Measurements from ENCODE around the gene OGFR. TPM values are rescaled to one million over a fixed set of nuclear protein-coding genes. Genes with fewer than 3 reads are reported as not detected.

The OGFR gene
- total and polyA plus RNA-seq, 4 donors = 14.6 to 46.6 (median 42.3) TPM

DNA sequence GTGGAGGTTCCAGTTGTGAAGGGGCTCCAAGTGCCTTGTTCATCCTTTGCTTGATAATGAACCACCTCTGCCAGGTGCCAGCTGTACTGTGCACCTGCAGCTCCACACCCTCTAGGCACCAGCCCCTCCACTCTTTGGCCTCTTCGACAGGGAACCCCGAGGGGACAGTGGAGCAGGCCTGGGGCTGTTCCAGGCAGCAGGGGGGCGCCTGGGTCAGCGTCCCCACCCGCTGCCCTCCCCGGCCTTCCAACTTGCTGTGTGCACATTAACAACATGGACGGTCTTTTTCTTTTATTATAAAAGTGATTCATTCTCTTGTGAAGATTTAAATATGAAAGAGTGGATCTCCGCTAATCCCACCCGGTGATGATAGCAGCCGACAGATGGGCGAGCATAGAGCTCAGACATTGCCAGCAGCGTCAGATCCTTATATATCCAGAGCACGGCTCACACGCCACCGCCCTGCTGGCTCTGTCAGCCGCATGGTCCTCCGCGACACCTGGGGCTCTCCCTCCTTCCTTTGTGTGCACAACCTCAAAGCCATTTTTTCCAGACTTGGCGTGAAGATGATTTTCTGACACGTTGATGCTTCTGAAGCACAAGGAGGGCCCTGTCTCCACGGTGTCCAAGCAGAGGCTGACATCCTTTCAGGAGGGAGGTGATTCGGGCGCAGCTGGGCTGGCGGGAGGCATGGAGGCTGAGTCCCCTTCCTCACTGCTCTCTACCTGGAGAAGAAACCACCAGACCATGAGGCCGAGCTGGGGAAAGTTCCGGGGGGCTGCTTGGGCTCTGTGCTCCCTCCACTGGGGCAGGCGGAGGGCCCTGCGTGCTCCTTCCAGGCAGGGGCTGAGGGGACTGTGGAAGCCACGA lies 30.6 kb upstream of the OGFR start:
- Histone ChIP-seq H3K27me3 (ENCODE audit: control insufficient read depth, insufficient read depth, low read length) (peaks cover 4% of the 10 kb centered on the region), H3K9me3 (ENCODE audit: control insufficient read depth, insufficient read depth, low read length) (no peaks in the 10 kb centered on the region), H3K4me3 (ENCODE audit: low read depth, low read length) (no peak overlapping the region), H3K4me1 (ENCODE audit: control insufficient read depth, insufficient read depth, low read length) (peaks cover 56% of the 10 kb centered on the region), H3K36me3 (ENCODE audit: control insufficient read depth, insufficient read depth, low read length) (no peaks in the 10 kb centered on the region), H3K27ac (ENCODE audit: low read depth, low read length) (no peak overlapping the region)
- 56% methylated on average over 20 of the region's 29 CpGs for WGBS (ENCODE audit: insufficient coverage)
- DNase-seq (ENCODE audit: low read depth in 4 of 6, low spot score in 6 of 6) = peak in 2 of 6 donors; percentile 88 to 91

DNA sequence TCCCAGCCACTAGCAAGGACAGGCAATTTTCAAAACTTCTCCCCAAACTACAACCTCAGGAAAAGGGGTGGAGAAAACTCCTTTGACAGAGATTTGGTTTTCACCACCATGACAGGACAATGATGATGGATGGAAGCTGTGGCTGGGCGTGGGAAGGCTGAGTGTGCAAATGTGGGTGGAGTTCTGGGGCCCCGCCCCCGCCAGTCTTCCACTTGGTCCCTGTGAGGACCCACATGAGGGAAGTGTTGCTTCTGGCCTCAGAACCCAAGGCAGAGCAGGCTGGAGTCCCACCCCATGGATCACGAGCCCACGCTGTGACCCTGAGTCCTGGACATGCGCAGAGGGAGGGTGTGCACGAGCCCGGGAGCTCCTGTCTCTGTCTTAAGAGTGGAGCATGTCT lies 29.9 kb upstream of the OGFR start:
- Histone ChIP-seq H3K9me3 (ENCODE audit: control insufficient read depth, insufficient read depth, low read length) (no peaks in the 10 kb centered on the region), H3K4me3 (ENCODE audit: low read depth, low read length) (no peak overlapping the region), H3K4me1 (ENCODE audit: control insufficient read depth, insufficient read depth, low read length) (peaks cover 49% of the 10 kb centered on the region), H3K27ac (ENCODE audit: low read depth, low read length) (no peak overlapping the region), H3K27me3 (ENCODE audit: control insufficient read depth, insufficient read depth, low read length) (peaks cover 4% of the 10 kb centered on the region), H3K36me3 (ENCODE audit: control insufficient read depth, insufficient read depth, low read length) (no peaks in the 10 kb centered on the region)
- 89% methylated on average over 8 of the region's 8 CpGs for WGBS (ENCODE audit: insufficient coverage)
- no peak for DNase-seq (ENCODE audit: low read depth in 4 of 6, low spot score in 6 of 6)

DNA sequence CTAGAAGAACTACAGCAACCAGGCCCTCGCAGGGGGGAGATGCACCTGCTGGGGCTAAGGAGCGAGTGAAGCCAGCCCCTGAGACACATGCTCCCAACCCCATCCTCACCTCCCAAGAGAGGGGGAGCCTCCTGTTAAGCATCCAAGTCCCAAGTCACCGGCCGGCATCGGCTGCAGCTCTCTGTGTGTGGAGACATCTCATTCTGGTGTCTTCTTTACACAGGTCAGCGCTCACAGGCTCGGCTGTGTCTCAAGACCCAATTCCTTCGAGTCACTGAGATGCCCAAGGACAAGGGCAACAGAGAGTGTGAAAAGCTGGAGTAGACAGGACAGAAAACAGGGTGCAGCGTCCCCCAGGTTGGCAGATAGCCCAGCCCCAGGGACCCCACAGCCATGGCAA lies 29.4 kb upstream of the OGFR start:
- Histone ChIP-seq H3K4me3 (ENCODE audit: low read depth, low read length) (no peak overlapping the region), H3K4me1 (ENCODE audit: control insufficient read depth, insufficient read depth, low read length) (peaks cover 50% of the 10 kb centered on the region), H3K36me3 (ENCODE audit: control insufficient read depth, insufficient read depth, low read length) (no peaks in the 10 kb centered on the region), H3K27me3 (ENCODE audit: control insufficient read depth, insufficient read depth, low read length) (peaks cover 4% of the 10 kb centered on the region), H3K9me3 (ENCODE audit: control insufficient read depth, insufficient read depth, low read length) (no peaks in the 10 kb centered on the region), H3K27ac (ENCODE audit: low read depth, low read length) (no peak overlapping the region)
- no peak for DNase-seq (ENCODE audit: low read depth in 4 of 6, low spot score in 6 of 6)
- 70% methylated on average over 5 of the region's 9 CpGs for WGBS (ENCODE audit: insufficient coverage)

DNA sequence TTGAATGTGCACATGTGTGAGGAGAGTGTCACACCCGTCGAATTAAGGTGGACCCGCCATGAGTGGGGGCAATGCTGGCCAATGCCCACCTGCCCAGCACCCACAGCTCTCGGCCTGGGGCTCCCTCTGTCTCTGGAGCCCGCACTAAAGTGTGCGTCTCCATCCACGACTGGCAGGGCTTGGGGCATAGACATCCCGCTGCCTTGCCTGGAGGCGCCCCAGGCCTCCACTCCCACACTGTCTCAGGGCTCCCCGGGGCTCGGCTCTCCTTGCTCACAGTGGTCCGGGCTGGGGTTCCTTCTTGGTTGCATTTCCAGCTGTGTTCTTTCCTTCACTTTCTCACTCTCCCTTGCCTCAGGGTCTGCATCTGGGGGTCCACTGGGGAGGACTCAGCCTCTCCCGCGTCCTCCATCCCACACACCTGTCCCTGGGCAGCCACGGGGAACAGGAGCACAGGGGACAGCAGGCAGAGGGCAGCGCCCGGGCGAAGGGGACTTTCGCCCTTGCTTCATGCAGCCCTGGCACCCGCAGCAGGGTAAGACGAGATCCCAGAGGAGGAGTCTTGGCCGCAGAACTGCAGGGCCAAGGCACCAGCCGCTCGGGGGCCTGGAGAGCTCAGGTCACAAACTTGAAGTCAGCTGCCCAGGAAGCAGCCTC lies 28.5 kb upstream of the OGFR start:
- H3K4me1 ChIP-seq (ENCODE audit: control insufficient read depth, insufficient read depth, low read length) = peaks cover 52% of the 10 kb centered on the region
- WGBS (ENCODE audit: insufficient coverage) = 95% methylated on average over 23 of the region's 24 CpGs
- no peak overlapping the region for H3K27ac ChIP-seq (ENCODE audit: low read depth, low read length)
- H3K36me3 ChIP-seq (ENCODE audit: control insufficient read depth, insufficient read depth, low read length) = no peaks in the 10 kb centered on the region
- no peak overlapping the region for H3K4me3 ChIP-seq (ENCODE audit: low read depth, low read length)
- peaks cover 4% of the 10 kb centered on the region for H3K27me3 ChIP-seq (ENCODE audit: control insufficient read depth, insufficient read depth, low read length)
- DNase-seq (ENCODE audit: low read depth in 4 of 6, low spot score in 6 of 6) = no peak
- H3K9me3 ChIP-seq (ENCODE audit: control insufficient read depth, insufficient read depth, low read length) = no peaks in the 10 kb centered on the region

DNA sequence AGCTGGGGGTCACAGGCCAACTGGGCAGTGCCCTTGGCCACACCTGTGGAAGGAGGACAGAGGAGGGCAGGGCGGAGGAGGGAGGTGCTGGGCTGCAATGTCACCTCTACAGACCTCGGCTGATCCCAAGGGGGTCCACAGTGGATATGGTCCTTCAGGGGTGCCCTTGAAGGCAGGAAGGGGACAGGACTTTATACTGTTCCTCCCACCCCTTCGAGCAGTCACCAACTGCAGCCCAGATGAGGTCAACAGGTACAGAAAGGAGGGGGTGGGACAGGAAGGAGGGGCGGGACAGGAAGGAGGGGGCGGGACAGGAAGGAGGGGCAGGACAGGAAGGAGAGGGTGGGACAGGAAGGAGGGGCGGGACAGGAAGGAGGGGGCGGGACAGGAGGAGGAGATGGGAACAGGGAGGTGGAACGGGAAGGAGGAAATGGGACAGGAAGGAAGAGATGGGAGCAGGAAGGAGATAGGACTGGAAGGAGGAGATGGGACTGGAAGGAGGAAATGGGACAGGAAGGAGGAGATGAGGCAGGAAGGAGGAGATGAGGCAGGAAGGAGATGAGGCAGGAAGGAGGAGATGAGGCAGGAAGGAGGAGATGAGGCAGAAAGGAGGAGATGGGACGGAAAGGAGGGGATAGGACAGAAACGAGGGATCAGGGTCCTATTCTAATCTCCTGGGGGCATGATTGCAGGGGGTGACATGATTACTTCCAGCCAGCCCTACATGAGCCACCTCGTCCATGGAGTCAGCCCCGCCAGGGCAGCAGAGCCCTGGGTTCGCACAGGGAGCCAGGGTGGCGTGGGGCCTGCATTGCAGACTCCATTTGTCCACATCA lies 27.7 kb upstream of the OGFR start:
- no peaks in the 10 kb centered on the region for H3K9me3 ChIP-seq (ENCODE audit: control insufficient read depth, insufficient read depth, low read length)
- no peak for DNase-seq (ENCODE audit: low read depth in 4 of 6, low spot score in 6 of 6)
- WGBS (ENCODE audit: insufficient coverage) = 83% methylated on average over 12 of the region's 14 CpGs
- H3K4me1 ChIP-seq (ENCODE audit: control insufficient read depth, insufficient read depth, low read length) = peaks cover 45% of the 10 kb centered on the region
- no peak overlapping the region for H3K4me3 ChIP-seq (ENCODE audit: low read depth, low read length)
- no peak overlapping the region for H3K27ac ChIP-seq (ENCODE audit: low read depth, low read length)
- no peaks in the 10 kb centered on the region for H3K36me3 ChIP-seq (ENCODE audit: control insufficient read depth, insufficient read depth, low read length)
- peaks cover 4% of the 10 kb centered on the region for H3K27me3 ChIP-seq (ENCODE audit: control insufficient read depth, insufficient read depth, low read length)

DNA sequence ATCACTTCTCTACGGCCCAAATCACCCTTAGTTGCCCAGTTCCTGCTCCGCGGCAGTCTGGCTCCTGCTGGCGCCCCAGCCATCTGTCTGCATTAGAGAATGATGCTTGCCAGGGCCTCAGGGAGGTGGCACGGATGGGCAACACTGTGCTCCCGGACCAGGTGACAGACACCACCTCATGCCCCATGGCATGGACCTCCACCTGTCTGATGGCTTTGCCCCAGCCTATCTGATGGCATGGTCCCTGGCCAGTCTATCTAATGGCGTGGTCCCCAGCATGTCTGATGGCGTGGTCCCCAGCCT lies 27.2 kb upstream of the OGFR start:
- Histone ChIP-seq H3K27ac (ENCODE audit: low read depth, low read length) (no peak overlapping the region), H3K9me3 (ENCODE audit: control insufficient read depth, insufficient read depth, low read length) (no peaks in the 10 kb centered on the region), H3K4me3 (ENCODE audit: low read depth, low read length) (no peak overlapping the region), H3K4me1 (ENCODE audit: control insufficient read depth, insufficient read depth, low read length) (peaks cover 41% of the 10 kb centered on the region), H3K36me3 (ENCODE audit: control insufficient read depth, insufficient read depth, low read length) (no peaks in the 10 kb centered on the region), H3K27me3 (ENCODE audit: control insufficient read depth, insufficient read depth, low read length) (peaks cover 4% of the 10 kb centered on the region)
- 70% methylated on average over 8 of the region's 8 CpGs for WGBS (ENCODE audit: insufficient coverage)
- DNase-seq (ENCODE audit: low read depth in 4 of 6, low spot score in 6 of 6) = no peak

DNA sequence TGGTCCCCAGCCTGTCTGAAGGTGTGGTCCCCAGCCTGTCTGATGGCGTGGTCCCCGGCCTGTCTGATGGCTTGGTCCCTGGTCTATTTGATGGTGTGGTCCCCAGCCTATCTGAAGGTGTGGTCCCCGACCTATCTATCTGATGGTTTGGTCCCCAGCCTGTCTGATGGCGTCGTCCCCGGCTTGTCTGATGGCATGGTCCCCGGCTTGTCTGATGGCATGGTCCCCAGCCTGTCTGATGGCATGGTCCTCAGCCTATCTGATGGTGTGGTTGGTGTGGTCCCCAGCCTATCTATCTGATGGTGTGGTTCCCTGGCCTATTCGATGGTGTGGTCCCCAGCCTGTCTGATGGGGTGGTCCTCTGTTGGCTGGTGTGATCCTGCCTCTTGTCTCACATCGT lies 26.6 kb upstream of the OGFR start:
- Histone ChIP-seq H3K27me3 (ENCODE audit: control insufficient read depth, insufficient read depth, low read length) (peaks cover 4% of the 10 kb centered on the region), H3K9me3 (ENCODE audit: control insufficient read depth, insufficient read depth, low read length) (no peaks in the 10 kb centered on the region), H3K4me1 (ENCODE audit: control insufficient read depth, insufficient read depth, low read length) (peaks cover 39% of the 10 kb centered on the region), H3K27ac (ENCODE audit: low read depth, low read length) (no peak overlapping the region), H3K4me3 (ENCODE audit: low read depth, low read length) (no peak overlapping the region), H3K36me3 (ENCODE audit: control insufficient read depth, insufficient read depth, low read length) (no peaks in the 10 kb centered on the region)
- 93% methylated on average over 8 of the region's 9 CpGs for WGBS (ENCODE audit: insufficient coverage)
- no peak for DNase-seq (ENCODE audit: low read depth in 4 of 6, low spot score in 6 of 6)

DNA sequence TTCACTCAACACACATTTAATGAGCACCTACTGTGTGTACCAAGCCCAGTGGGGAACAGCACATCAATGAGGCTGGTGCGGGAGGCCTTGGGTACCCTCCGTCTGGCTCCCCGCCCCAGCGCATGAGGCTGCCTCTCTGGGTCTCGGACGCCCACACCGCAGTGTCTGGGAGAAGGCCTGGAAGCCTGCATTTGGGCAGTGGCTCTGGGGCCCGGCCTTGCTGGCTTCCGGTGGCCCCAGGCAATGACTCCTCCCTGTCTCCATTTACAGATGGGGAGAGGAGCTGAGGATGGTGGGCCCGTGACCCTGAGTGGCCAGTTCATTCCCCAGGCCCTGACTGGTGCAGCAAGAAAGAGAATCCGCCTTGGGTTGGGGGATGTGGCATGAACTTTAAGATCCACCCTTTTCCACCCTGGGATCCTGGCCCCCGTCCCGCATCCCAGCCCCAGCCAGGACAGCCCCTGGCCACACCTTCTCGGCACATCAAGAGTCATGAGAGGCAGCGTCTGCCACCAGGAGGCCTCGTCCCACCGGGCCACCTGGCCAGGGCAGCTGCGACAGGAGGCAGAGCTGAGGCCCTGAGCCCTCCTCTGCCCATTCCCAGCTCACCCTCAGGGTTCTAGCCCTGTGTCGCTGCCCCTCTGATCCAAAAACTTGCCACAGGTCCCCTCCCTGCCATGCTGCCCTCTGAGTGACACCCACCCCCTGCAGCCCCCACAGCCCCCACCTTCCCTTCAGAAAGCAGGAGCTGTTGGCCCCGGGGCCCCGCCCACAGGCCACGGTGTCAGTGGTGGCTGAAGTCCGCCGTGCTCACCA lies 25.8 kb upstream of the OGFR start:
- DNase-seq (ENCODE audit: low read depth in 4 of 6, low spot score in 6 of 6) = no peak
- Histone ChIP-seq H3K4me1 (ENCODE audit: control insufficient read depth, insufficient read depth, low read length) (peaks cover 36% of the 10 kb centered on the region), H3K9me3 (ENCODE audit: control insufficient read depth, insufficient read depth, low read length) (no peaks in the 10 kb centered on the region), H3K27me3 (ENCODE audit: control insufficient read depth, insufficient read depth, low read length) (peaks cover 1% of the 10 kb centered on the region), H3K27ac (ENCODE audit: low read depth, low read length) (no peak overlapping the region), H3K36me3 (ENCODE audit: control insufficient read depth, insufficient read depth, low read length) (no peaks in the 10 kb centered on the region), H3K4me3 (ENCODE audit: low read depth, low read length) (no peak overlapping the region)
- WGBS (ENCODE audit: insufficient coverage) = 78% methylated on average over 22 of the region's 24 CpGs

DNA sequence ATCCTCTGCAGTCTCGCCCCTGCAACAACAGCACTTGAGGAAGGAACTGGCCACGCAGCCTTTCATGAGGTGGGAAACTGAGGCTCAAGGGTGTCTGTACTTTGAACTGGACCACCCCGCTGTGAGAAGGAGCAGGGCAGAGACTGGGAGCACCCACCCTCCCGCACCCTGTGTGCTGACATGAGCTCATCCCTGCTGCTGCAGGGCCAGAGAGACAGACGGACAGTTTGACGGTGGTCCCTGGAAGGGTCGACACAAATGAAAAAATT lies 25.3 kb upstream of the OGFR start:
- Histone ChIP-seq H3K4me1 (ENCODE audit: control insufficient read depth, insufficient read depth, low read length) (peaks cover 36% of the 10 kb centered on the region), H3K36me3 (ENCODE audit: control insufficient read depth, insufficient read depth, low read length) (no peaks in the 10 kb centered on the region), H3K27ac (ENCODE audit: low read depth, low read length) (no peak overlapping the region), H3K9me3 (ENCODE audit: control insufficient read depth, insufficient read depth, low read length) (no peaks in the 10 kb centered on the region), H3K4me3 (ENCODE audit: low read depth, low read length) (no peak overlapping the region), H3K27me3 (ENCODE audit: control insufficient read depth, insufficient read depth, low read length) (no peaks in the 10 kb centered on the region)
- no peak for DNase-seq (ENCODE audit: low read depth in 4 of 6, low spot score in 6 of 6)
- WGBS (ENCODE audit: insufficient coverage) = 92% methylated on average over 5 of the region's 7 CpGs

All from spinal cord (tissue), 10 donors.